Activated T-helper 2 cell treated with anti-CD3 and anti-CD28 coated beads, Interferon-gamma antibody, Interleukin-2, Interleukin-4, amounts not matched to agents 10 μg/mL and 5 μg/mL and 100 μg/mL, durations not matched to agents 14 hours and 24 hours and 36 hours (primary cell): ENCODE results near the gene TAGAP. TPM values are rescaled to one million over a fixed set of nuclear protein-coding genes. Genes with fewer than 3 reads are reported as not detected.

Experiments used
- DNase-seq: peaks from one replicate; pipeline ENCODE4 v3.0.0; 2021; ENCODE audit warnings: low spot score
- H3K27ac Mint-ChIP-seq: one replicate; pipeline ENCODE4 v1.8.0; 2021; ENCODE audit warnings: mixed read lengths
- H3K27me3 Mint-ChIP-seq: one replicate; pipeline ENCODE4 v1.8.0; 2021; ENCODE audit warnings: low read depth, mixed read lengths
- H3K36me3 Mint-ChIP-seq: one replicate; pipeline ENCODE4 v1.8.0; 2021; ENCODE audit warnings: low read depth, mixed read lengths
- H3K4me1 Mint-ChIP-seq: one replicate; pipeline ENCODE4 v1.8.0; 2021; ENCODE audit warnings: low read depth, mixed read lengths
- H3K4me3 Mint-ChIP-seq: one replicate; pipeline ENCODE4 v1.8.0; 2021; ENCODE audit warnings: low read depth, mild to moderate bottlenecking, moderate library complexity, mixed read lengths
- H3K9me3 Mint-ChIP-seq: one replicate; pipeline ENCODE4 v1.8.0; 2021; ENCODE audit warnings: mixed read lengths
- intact Hi-C: fragments of 100-400 bp; cut with micrococcal nuclease; formaldehyde crosslinking; loops from one replicate; pipeline ENCODE4 v1.15.1; 2023
- total RNA-seq: library from RNA; stranded (reverse); gene quantifications from 2 replicates; pipeline ENCODE4 v1.2.3, GENCODE V29; 2022

Gene TAGAP
- total RNA-seq, 1 donor from 2014 or later: 34.3 TPM

DNA sequence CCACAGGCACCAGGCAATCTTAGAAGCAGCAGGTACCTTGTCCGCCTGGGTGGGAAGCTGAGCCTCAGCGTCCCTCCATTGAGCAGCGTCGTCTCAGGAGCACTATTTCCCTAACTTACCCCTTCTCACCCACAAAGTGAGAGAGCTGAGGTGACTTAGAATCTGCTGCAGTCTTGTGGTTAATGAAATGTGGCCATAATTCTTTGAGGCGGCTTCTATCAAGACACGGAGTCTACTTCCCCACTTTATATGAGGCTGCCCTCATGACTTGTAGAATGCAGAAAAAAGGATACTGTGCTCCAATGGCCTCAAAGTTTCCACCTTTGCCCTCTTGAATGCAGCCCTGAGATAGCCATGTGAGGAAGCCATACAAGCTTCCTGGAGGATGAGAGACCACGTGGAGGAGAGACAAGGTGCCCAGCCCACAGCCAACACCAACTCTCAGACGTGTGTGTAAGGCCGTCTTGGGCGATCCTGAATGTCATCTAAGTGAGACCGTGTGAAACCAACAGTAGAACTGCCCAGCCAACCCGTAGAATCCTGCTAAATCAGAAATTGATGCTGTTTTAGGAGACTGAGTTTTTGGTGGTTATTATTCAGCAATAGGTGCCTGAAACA is 9.1 kb upstream of the TAGAP start:
- Mint-ChIP-seq H3K36me3 (no peaks in the 10 kb centered on the region), H3K9me3 (no peaks in the 10 kb centered on the region), H3K27ac (no peak overlapping the region), H3K27me3 (no peaks in the 10 kb centered on the region), H3K4me3 (no peak overlapping the region), H3K4me1 (peaks cover 38% of the 10 kb centered on the region)
- no peak for DNase-seq
- intact Hi-C loops: no loop called here

DNA sequence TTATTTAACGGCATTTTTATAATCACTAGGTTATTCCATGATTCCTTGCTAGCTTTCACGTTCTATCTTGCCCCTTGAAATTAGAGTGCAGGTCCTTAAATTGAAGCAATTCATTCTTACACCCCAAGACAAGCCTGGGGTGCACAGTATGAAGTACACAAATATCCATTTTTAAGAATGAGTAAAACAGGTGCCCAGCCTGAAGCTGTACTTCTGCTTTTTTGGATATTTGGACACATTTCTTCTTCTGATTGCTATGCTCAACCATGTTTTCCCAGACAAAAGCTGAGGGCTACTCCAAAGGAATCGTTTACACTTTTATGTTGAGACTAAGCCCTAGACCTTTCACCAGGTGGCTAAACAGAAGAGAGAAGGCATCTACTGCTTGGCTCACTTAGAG is 7.9 kb upstream of the TAGAP start:
- no peak overlapping the region for H3K4me3 Mint-ChIP-seq
- H3K36me3 Mint-ChIP-seq: no peaks in the 10 kb centered on the region
- intact Hi-C loops: no loop called here
- no peak overlapping the region for H3K27ac Mint-ChIP-seq
- H3K4me1 Mint-ChIP-seq: peaks cover 34% of the 10 kb centered on the region
- no peaks in the 10 kb centered on the region for H3K9me3 Mint-ChIP-seq
- H3K27me3 Mint-ChIP-seq: no peaks in the 10 kb centered on the region
- no peak for DNase-seq

DNA sequence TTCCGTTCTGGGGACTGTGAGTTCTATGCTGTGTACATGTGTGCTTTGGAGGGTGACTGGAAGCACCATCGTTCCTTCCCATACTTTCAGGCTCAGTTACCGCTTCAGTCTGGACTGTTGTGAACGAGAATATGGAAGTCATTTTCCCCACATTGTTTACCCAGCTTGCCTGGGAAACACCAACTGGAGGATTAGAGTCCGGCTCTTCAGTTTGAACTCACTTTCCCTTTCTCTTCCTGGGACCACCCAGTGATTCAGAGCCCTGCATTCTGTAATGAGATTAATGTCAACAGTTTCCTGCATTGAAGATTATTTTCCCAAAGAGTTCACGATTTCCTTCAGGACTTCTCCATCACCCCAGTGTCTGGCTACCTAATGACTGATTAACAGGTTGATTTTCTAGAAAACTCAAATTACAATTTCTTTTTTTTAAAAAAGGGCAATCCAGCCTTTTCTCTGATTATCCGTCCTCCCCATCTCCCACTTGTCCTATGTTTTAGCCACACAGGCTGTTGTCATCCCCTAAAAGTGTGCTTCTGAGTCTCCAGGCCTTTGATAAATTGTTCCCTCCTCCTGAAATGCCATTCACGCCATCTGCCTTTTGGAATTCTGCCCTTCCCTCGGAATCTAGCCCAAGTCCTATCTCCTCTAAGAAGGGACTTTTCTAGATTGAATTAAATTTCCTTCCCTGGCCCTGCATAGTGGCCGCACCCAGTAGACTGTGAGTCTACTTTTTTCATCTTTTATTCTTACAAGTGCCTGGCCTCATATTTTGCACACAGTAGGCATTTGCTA is 3.3 kb upstream of the TAGAP start:
- Mint-ChIP-seq H3K4me3 (no peak overlapping the region), H3K36me3 (peaks cover 17% of the 10 kb centered on the region)
- DNase-seq: no peak

DNA sequence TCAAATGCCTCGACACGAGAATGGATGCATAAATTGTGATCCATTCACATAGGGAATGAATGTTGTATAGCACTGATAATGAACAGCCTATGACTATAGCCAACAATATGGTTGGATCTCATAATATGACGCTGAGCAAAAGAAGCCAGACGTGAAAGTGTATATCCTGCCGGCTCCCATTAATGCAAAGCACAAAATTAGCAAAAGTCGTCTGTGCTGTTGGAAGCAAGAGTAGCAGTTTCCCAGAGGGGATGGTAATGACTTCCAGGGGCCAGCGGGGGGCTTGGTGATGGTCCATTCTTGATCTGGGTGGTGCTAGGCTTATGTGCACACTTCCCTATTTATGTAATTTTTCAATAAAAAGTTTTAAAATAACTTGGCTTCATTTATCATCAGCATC is 1.0 kb upstream of the TAGAP start:
- peaks cover 43% of the 10 kb centered on the region for H3K4me1 Mint-ChIP-seq
- peak overlapping the region; percentile 98 for H3K27ac Mint-ChIP-seq
- intact Hi-C loops: loop anchor here (1.0 to 10.0 kb wide), 3 partner anchors 14 to 401 kb away; partner anchors contain the start of gene DYNLT1
- no peak for DNase-seq
- H3K4me3 Mint-ChIP-seq: peak overlapping the region; percentile 74
- H3K27me3 Mint-ChIP-seq: no peaks in the 10 kb centered on the region
- H3K9me3 Mint-ChIP-seq: no peaks in the 10 kb centered on the region
- H3K36me3 Mint-ChIP-seq: peaks cover 40% of the 10 kb centered on the region

More for the DNA sequence above, 3.3 kb upstream of the TAGAP start:
- Mint-ChIP-seq H3K4me1 (peaks cover 26% of the 10 kb centered on the region), H3K27me3 (no peaks in the 10 kb centered on the region), H3K27ac (no peak overlapping the region), H3K9me3 (no peaks in the 10 kb centered on the region)
- intact Hi-C loops: loop anchor here (10.0 kb wide), 1 partner anchor 403 kb away; the partner anchor contains the start of gene DYNLT1

DNA sequence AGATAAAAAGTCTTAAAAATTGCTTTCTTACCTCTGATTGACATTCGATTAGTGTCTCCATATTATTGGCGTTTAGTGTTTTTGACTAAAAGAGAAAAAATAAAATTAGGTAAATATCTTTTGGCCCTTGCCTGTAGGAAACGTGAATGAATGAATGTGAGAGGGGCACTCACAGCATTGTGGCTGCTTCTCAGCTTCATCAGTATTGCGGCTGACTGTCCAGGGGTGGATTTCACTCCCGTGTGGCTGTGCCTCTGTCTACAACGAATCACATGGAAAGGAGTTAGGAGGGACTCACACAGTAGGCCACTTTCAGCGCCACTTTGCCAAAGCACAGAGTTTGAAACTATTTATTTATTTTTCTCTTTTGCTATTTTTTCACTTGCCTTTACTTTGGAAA is 844 bp downstream of the TAGAP start:
- Mint-ChIP-seq H3K36me3 (peaks cover 58% of the 10 kb centered on the region), H3K27me3 (no peaks in the 10 kb centered on the region), H3K27ac (peak overlapping the region; percentile 98), H3K4me1 (peaks cover 57% of the 10 kb centered on the region), H3K9me3 (no peaks in the 10 kb centered on the region), H3K4me3 (peak overlapping the region; percentile 96)
- intact Hi-C loops: loop anchor here (5.0 to 10.0 kb wide), 3 partner anchors 192 to 399 kb away; partner anchors contain the start of genes DYNLT1 and EZR
- peak; percentile 33 for DNase-seq

DNA sequence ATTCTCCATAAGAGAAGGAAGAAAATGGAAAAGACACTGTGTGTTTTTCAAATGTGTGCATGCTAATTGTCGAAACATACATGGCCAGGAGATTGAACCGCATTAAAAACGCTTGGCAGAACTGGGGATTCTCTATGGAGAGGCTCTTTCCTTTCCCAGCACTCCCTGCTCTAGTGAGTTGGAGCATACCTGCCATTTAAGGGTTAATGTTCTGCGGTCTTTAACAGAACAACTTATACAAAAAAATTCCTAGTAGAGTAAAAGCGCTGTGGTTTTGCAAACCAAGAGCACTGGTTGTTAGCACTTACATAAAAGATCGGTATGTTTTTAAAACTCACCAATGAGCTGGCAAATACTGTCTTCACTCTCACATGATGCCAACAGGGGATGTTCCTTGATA is 1.5 kb downstream of the TAGAP start:
- H3K4me1 Mint-ChIP-seq: peaks cover 58% of the 10 kb centered on the region
- H3K27me3 Mint-ChIP-seq: no peaks in the 10 kb centered on the region
- DNase-seq: peak; percentile 21
- no peaks in the 10 kb centered on the region for H3K9me3 Mint-ChIP-seq
- intact Hi-C loops: loop anchor here (5.0 to 10.0 kb wide), 3 partner anchors 191 to 398 kb away; partner anchors contain the start of genes DYNLT1 and EZR
- peaks cover 65% of the 10 kb centered on the region for H3K36me3 Mint-ChIP-seq
- peak overlapping the region; percentile 96 for H3K4me3 Mint-ChIP-seq
- H3K27ac Mint-ChIP-seq: peak overlapping the region; percentile 98

DNA sequence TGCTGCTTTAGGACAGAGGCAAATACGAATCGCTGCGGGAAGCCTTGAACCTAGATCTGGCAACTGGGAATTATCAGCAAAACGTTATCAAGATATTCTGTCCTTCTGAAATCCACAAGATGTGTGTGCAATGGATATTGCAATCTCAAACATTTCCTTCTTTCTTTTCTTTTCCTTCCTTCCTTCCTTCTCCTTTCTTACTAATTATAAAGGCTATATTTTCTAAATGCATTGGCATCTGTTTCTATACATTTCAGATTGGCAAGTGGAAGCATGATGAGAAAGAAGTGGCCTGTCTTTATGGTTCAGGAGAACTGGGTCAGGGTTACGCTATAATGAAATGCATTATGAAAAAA is 2.0 kb downstream of the TAGAP start:
- peaks cover 70% of the 10 kb centered on the region for H3K36me3 Mint-ChIP-seq
- DNase-seq: no peak
- H3K4me1 Mint-ChIP-seq: peaks cover 56% of the 10 kb centered on the region
- H3K4me3 Mint-ChIP-seq: peak overlapping the region; percentile 96
- intact Hi-C loops: loop anchor here (1.0 to 10.0 kb wide), 5 partner anchors 61 to 398 kb away; partner anchors contain the start of genes DYNLT1 and EZR
- H3K27me3 Mint-ChIP-seq: no peaks in the 10 kb centered on the region
- H3K9me3 Mint-ChIP-seq: no peaks in the 10 kb centered on the region
- H3K27ac Mint-ChIP-seq: peak overlapping the region; percentile 98

DNA sequence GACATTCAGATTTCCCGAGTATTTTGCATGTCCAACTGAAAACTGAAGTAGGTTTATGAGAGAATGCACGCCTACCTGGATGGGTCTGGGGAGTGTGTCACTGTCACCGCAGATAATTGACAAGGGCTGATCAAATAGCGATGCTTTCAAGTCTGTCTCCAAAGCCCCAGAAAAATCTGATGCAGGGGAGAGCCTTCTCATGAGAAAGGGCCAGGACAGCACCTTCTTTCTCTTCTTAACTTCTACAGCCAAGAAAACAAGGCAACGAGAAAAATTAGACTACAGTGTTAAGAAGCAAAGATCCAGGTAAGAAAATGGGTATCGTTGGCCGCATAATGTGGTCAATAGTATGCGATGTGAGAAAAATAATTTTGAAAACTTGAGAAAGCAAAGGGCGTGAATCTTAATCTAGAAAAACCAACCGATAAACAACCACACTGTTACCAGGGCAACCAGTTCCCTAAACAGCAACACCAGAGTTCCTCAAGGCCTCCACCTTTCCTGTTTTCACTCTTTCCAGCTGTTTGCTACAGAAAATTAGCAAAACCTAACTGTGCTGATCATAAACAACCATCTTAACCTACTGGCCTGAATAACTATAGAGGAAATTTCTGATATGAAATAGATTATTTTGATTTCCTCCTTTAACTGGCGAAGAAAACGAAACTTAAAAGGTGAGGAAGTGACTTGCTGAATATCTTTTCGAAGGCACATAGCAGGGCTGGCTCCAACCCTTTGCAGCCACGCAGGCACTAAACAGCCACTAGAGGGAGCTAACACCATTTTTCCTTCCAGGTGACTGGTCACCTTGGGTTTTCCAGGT is 2.6 kb downstream of the TAGAP start:
- DNase-seq: peak; percentile 76
- intact Hi-C loops: loop anchor here (1.0 to 10.0 kb wide), 5 partner anchors 62 to 397 kb away; partner anchors contain the start of genes DYNLT1 and EZR
- peaks cover 76% of the 10 kb centered on the region for H3K36me3 Mint-ChIP-seq
- peaks cover 54% of the 10 kb centered on the region for H3K4me1 Mint-ChIP-seq
- no peaks in the 10 kb centered on the region for H3K9me3 Mint-ChIP-seq
- H3K27ac Mint-ChIP-seq: peak overlapping the region; percentile 98
- H3K4me3 Mint-ChIP-seq: peak overlapping the region; percentile 96
- no peaks in the 10 kb centered on the region for H3K27me3 Mint-ChIP-seq

DNA sequence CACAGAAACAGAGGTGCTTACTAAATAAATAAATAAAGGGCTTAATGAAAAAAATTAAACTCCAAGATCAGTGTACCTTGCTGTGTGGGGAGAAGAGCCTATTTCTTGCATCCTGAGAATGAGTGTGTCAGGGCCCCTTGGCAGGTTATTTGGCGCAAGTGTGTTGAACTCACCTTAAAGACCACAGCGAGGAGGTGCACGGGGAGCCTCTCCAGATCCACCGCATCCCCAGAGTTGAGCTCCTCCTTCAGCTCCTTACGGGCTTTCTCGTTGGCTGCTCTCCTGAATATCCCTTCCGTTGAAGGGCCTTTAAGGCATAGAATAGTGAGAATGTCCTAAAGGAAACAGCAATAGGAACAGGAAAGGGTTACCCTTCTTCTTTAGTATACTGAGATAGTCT is 3.6 kb downstream of the TAGAP start:
- Mint-ChIP-seq H3K27me3 (no peaks in the 10 kb centered on the region), H3K27ac (peak overlapping the region; percentile 98), H3K4me1 (peaks cover 54% of the 10 kb centered on the region), H3K9me3 (no peaks in the 10 kb centered on the region), H3K4me3 (peak overlapping the region; percentile 96), H3K36me3 (peaks cover 83% of the 10 kb centered on the region)
- DNase-seq: no peak
- intact Hi-C loops: loop anchor here (5.0 to 10.0 kb wide), 3 partner anchors 189 to 396 kb away; partner anchors contain the start of genes DYNLT1 and EZR

DNA sequence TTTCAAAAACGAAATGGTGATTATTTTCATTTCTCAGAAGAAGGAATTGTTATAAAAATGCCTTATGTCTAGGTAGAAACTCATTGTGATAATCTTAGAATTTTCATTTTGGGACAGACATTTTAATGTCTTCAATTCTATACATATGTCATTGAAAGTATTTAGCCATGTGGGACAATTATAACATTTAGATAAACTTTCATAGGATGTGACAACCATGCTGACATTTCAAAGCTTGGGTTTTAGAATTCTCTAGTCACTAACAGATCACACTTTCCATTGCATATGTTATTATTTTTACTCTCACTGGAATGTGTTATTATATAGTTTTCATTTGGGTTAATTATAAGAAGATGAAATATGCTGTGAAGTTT is 4.9 kb downstream of the TAGAP start:
- H3K9me3 Mint-ChIP-seq: no peaks in the 10 kb centered on the region
- DNase-seq: no peak
- H3K27ac Mint-ChIP-seq: peak overlapping the region; percentile 98
- peak overlapping the region; percentile 96 for H3K4me3 Mint-ChIP-seq
- intact Hi-C loops: loop anchor here (1.0 to 10.0 kb wide), 5 partner anchors 22 to 395 kb away; partner anchors contain the start of genes DYNLT1 and EZR
- no peaks in the 10 kb centered on the region for H3K27me3 Mint-ChIP-seq
- H3K36me3 Mint-ChIP-seq: peaks cover 96% of the 10 kb centered on the region
- H3K4me1 Mint-ChIP-seq: peaks cover 45% of the 10 kb centered on the region

DNA sequence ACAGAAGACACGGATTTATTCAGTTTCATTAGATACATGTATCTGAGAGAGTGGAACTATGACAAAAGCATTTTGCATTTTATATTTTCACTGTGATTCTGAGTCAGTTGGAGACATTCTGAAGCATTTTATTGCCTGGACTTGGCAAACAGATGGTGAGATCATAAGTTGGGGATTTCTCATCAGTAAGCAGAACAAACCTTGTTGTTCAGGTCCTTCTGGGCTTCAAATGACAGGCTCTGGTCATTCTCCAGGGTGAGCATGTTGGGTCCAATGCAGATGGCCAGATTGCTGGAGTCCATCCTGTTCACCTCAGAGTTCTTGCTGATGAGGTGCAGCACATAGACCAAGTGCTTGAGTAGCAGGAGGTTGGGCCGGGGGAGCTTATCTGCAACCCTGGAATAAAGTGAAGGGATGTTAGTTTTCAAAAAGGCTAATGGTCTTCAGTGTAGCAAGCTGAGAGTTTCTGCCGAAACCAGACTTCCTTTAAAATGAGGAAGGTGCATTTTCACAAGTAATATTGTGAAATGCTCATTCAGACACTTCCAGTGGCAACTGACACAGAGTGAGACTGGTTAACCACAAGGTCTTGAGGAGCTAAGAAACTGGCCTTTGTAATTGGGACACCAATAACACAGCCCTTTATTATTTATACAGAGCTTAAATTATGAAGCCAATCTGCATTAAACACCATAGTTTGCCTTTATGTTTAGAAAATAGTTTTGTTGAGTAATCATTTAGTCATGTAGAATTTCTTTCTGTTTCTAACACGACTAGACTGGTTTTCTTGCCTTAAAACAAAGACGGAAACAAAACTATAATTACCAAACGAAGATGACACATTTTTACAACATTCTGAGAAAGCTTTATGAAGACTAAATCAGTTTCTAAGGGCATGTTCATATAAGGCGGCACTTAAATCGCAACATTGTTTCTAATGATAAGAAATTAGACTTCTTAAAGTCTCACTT is 5.6 kb downstream of the TAGAP start:
- no peaks in the 10 kb centered on the region for H3K9me3 Mint-ChIP-seq
- DNase-seq: no peak
- peaks cover 45% of the 10 kb centered on the region for H3K4me1 Mint-ChIP-seq
- peak overlapping the region; percentile 98 for H3K27ac Mint-ChIP-seq
- intact Hi-C loops: loop anchor here (1.0 kb wide), 2 partner anchors 21 to 23 kb away; no protein-coding TSS in a partner anchor
- no peaks in the 10 kb centered on the region for H3K27me3 Mint-ChIP-seq
- peaks cover 94% of the 10 kb centered on the region for H3K36me3 Mint-ChIP-seq
- peak overlapping the region; percentile 96 for H3K4me3 Mint-ChIP-seq
